Measurements from ENCODE around the gene C16orf46. TPM values are rescaled to one million over a fixed set of nuclear protein-coding genes. Genes with fewer than 3 reads are reported as not detected.

Gene C16orf46
- total and polyA plus RNA-seq, 9 of the 15 experiments (the other 6 are each of a cell fraction or from before 2014, with no cell fraction given): 0.10 to 0.98 (median 0.41) TPM; not detected in 1

DNA sequence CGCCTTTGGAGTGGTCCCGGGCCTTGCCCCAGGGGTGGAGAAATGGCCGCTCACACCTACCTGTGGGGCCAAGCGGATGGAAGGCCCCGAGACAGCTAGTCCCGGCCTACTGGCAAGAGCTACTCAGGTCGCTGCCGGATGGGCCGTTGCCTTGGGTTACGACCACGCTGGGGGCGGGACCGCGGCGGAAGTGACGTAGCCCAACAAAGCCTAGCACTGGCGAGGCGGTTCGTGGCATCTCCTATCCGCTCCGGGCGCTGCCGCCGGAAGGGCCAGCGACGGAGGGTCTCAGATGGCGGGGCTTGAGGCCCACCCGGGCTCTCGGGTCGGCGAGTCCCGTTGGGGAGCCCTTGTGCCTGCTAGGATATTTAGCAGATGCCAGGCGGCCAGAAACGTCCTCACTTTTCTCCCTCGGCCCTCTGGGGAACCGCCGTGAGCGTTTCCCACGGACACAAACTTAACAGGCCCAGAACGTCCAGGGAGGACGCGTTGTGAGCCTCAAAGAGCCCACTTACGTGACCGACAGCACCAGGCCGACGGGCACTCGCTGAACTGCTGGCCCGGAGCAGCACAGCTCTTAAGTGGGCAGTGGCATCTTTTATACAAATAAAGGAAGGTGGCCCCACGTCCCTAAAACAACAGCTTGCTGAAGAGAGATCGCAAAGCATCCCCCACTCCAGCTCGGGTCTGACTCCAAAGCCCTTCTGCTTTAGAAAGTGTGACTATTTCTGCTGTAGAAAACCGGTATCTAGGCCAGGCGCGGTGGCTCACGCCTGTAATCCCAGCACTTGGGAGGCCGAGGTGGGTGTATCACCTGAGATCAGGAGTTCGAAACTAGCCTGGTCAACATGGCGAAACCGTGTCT lies at the start of gene C16orf46 (continued):
- TF ChIP-seq CHD1 (IDR thresholded peaks at IDR 0.05; ENCODE audit: low read length) (no peak), FOXP1 (CRISPR knock-in tag; IDR thresholded peaks at IDR 0.05) (peak; percentile 76), SMAD1 (IDR thresholded peaks at IDR 0.05; ENCODE audit: low read depth, low read length, partially characterized antibody) (peak; percentile 50), HDAC2 (IDR thresholded peaks at IDR 0.05) (peak; percentile 95; the same call in 1 of the 2 replicates), KLF13 (tag; IDR thresholded peaks at IDR 0.05; ENCODE audit: borderline replicate concordance, low read depth) (peak; percentile 91), ARID1B (IDR thresholded peaks at IDR 0.05) (no peak), NR2C1 (IDR thresholded peaks at IDR 0.05) (no peak; the same call in 1 of the 2 replicates), NR2C1 (tag; IDR thresholded peaks at IDR 0.05) (peak; percentile 46; the same call in 1 of the 2 replicates), ZNF217 (CRISPR knock-in tag; IDR thresholded peaks at IDR 0.05) (0 out of 2 replicates have a peak, but pooled peaks have one; percentile 20)

DNA sequence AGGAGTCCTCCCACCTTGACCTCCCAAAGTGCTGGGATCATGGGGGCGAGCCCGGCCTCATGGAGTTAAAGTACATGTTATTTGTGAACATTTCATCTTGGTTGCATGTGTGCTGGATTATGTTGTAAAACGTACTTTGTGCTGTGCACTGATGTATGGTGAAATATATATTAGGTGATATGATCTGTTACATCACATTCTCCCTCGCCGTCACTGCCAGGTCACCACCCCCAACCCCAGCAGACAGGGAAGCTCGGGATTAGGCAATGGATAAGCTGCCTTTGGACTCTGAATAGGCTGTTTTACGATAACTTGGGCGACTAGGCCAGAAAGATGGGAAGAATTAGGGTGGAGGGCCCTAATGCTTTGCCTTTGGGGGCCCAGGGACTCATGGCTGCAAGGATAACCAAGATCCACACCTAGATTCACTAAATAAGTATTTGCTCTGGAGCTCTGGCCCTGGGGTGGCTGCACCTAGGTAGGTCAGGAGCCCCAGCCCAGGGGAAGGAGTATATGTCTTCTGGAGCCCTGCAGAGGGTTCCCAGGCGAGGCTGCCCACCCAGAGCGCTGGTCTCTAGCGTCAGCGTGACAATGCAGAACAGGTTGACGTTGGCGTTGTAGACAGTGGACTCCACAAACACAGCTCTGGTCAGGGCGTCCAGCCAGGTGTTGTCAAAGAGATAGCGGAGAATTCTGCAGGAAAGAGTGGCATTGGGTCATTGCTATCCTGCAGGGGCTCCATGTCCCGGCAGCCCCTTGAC lies 46.2 kb upstream of the C16orf46 start:
- H3K4me2 ChIP-seq (ENCODE audit: insufficient read depth, low read length): peak overlapping the region; percentile 9; the same call in 1 of the 2 replicates
- ChIA-PET POLR2A (interaction anchor here (0.7 to 0.8 kb wide), 2 partner anchors 46 to 70 kb away, joined by 3 to 4 read pairs; partner anchors contain the start of gene C16orf46), CTCF (ENCODE audit: low intra/inter-chr PET ratio) (no interaction called here)
- H2AFZ ChIP-seq (ENCODE audit: low read depth, low read length): no peak overlapping the region
- intact Hi-C loops (cut with micrococcal nuclease): no loop called here
- no peaks in the 10 kb centered on the region for H3K9me1 ChIP-seq (ENCODE audit: control insufficient read depth, insufficient read depth, low read length)
- no peaks in the 10 kb centered on the region; the same call in 1 of the 2 replicates for H4K20me1 ChIP-seq (replicated peaks; ENCODE audit: control insufficient read depth, insufficient read depth, low read length)
- H3K9ac ChIP-seq (ENCODE audit: insufficient read depth in 1 of 2, low read depth in 2 of 2, low read length in 2 of 2): no peak overlapping the region
- in situ Hi-C loops (cut with MboI): no loop called here
- no peak overlapping the region for H3K4me3 ChIP-seq
- BruUV-seq (replicated peaks): no TSS peak
- peaks cover 7 to 8% of the 10 kb centered on the region in 2 experiments; a peak in 2 of 5 replicates for H3K4me1 ChIP-seq (replicated peaks in 1 of 2; ENCODE audit: control insufficient read depth in 2 of 2, insufficient read depth in 2 of 2, low read length in 2 of 2)
- H3K36me3 ChIP-seq (ENCODE audit: control insufficient read depth, insufficient read depth, low read length): no peaks in the 10 kb centered on the region
- no peak overlapping the region for H3K27ac ChIP-seq (ENCODE audit: extremely low read depth, low read depth, low read length)
- H3K27me3 ChIP-seq (ENCODE audit: control insufficient read depth in 2 of 2, insufficient read depth in 2 of 2, low read length in 2 of 2): peaks cover 52 to 64% of the 10 kb centered on the region in 2 experiments
- 5% methylated on average over 15 of the region's 17 CpGs for WGBS (ENCODE audit: insufficient coverage, low coverage, missing lambda C conversion rate)
- DNase-seq (ENCODE audit: extremely low read depth in 1 of 4, low spot score in 3 of 4) (peak in 2 of 4 experiments; percentile 34 to 36), ATAC-seq (peak; percentile 76), FAIRE-seq (peak; percentile 42)
- H3K79me2 ChIP-seq (ENCODE audit: control insufficient read depth, insufficient read depth, low read length): no peaks in the 10 kb centered on the region
- no peaks in the 10 kb centered on the region for H3K9me3 ChIP-seq (replicated peaks; ENCODE audit: control insufficient read depth, insufficient read depth, low read depth, low read length)
- TF ChIP-seq MXI1 (IDR thresholded peaks at IDR 0.05; ENCODE audit: low read depth, low read length): no peak
- no peak for TF ChIP-seq FOXM1 (IDR thresholded peaks at IDR 0.05; ENCODE audit: low read depth)
- TF ChIP-seq FOXM1 (CRISPR knock-in tag; IDR thresholded peaks at IDR 0.05; ENCODE audit: low read depth): no peak
- TF ChIP-seq GABPA (tag; conservative IDR thresholded peaks at IDR 0.05; ENCODE audit: low read depth): no peak
- no peak for TF ChIP-seq YBX1 (IDR thresholded peaks at IDR 0.05)
- no peak for TF ChIP-seq SMAD2 (IDR thresholded peaks at IDR 0.05; ENCODE audit: low read depth, low read length)
- peak; percentile 48 for TF ChIP-seq NFE2 (IDR thresholded peaks at IDR 0.05; ENCODE audit: low read depth)
- TF ChIP-seq, protein P1, sequence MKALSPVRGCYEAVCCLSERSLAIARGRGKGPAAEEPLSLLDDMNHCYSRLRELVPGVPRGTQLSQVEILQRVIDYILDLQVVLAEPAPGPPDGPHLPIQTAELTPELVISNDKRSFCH (CRISPR knock-in tag; IDR thresholded peaks at IDR 0.05): no peak
- TF ChIP-seq, protein P1 (tag; IDR thresholded peaks at IDR 0.05): no peak
- TF ChIP-seq CCNT2 (IDR thresholded peaks at IDR 0.05; ENCODE audit: borderline replicate concordance, extremely low read depth, insufficient read length, low read depth, low read length): no peak
- no peak for TF ChIP-seq NR1H2 (CRISPR knock-in tag; IDR thresholded peaks at IDR 0.05)
